Hepatocyte (in vitro differentiated cells): Measurements from ENCODE around the gene MRPL52.

Source experiments
- EZH2 ChIP-seq: fragments of 200-600 bp; sonication (generic); IDR thresholded peaks from 2 replicates; pipeline ENCODE4 v1.6.1; 2016; ENCODE audit warnings: antibody characterized with exemption, mild to moderate bottlenecking, borderline replicate concordance
- EZH2phosphoT487 ChIP-seq: fragments of 200-600 bp; sonication (generic); IDR thresholded peaks from one replicate; pipeline ENCODE4 v1.6.1; 2018; ENCODE audit warnings: antibody characterized with exemption, mild to moderate bottlenecking, low read depth, moderate library complexity; ENCODE audit not compliant: unreplicated experiment, severe bottlenecking
- TF ChIP-seq, protein P1 (sequence below): fragments of 200-600 bp; sonication (generic); IDR thresholded peaks from 2 replicates; pipeline ENCODE4 v1.5.1; 2016; ENCODE audit warnings: antibody characterized with exemption, mild to moderate bottlenecking; ENCODE audit not compliant: poor library complexity

DNA sequence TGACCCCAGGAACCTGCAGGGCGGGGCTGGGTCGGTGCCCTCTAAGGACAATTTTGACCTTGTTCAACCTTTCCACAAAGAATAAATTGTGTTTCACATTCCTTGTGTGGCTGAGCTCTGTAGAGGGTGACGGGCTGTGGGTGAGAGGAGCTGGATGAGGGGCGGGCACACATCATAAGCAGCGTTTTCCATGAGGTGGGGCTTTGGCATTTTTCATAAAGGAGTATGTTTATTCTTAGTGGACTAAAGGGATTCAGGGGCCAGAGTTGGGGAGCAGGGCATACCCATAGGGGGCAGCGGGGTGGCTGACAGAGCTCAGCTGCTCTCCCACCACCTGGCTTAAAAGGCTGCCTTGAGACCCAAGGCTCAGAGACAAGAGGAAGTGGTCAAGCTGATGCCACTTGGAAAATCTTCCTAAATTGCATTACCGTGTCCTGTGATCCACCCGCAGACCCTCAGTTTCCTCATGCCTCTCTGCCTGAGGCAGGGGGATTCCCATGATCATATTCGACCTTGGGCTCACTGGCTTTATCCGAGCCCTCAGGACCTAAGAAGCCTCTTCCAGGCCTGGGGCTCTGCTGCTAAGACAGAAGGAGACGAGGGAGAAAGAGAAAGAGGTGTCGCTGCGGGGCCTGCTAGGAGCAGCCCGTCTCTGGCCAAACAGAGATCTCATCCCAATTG lies 18.1 kb downstream of the MRPL52 start:
- TF ChIP-seq, protein P1, sequence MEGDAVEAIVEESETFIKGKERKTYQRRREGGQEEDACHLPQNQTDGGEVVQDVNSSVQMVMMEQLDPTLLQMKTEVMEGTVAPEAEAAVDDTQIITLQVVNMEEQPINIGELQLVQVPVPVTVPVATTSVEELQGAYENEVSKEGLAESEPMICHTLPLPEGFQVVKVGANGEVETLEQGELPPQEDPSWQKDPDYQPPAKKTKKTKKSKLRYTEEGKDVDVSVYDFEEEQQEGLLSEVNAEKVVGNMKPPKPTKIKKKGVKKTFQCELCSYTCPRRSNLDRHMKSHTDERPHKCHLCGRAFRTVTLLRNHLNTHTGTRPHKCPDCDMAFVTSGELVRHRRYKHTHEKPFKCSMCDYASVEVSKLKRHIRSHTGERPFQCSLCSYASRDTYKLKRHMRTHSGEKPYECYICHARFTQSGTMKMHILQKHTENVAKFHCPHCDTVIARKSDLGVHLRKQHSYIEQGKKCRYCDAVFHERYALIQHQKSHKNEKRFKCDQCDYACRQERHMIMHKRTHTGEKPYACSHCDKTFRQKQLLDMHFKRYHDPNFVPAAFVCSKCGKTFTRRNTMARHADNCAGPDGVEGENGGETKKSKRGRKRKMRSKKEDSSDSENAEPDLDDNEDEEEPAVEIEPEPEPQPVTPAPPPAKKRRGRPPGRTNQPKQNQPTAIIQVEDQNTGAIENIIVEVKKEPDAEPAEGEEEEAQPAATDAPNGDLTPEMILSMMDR: no peak
- TF ChIP-seq EZH2: no peak
- no peak for TF ChIP-seq EZH2phosphoT487
